ENCODE data around the gene DYRK4. TPM values are rescaled to one million over a fixed set of nuclear protein-coding genes. Genes with fewer than 3 reads are reported as not detected.

DYRK4 gene
- total RNA-seq, 1 donor from 2014 or later = 20.5 TPM

DNA sequence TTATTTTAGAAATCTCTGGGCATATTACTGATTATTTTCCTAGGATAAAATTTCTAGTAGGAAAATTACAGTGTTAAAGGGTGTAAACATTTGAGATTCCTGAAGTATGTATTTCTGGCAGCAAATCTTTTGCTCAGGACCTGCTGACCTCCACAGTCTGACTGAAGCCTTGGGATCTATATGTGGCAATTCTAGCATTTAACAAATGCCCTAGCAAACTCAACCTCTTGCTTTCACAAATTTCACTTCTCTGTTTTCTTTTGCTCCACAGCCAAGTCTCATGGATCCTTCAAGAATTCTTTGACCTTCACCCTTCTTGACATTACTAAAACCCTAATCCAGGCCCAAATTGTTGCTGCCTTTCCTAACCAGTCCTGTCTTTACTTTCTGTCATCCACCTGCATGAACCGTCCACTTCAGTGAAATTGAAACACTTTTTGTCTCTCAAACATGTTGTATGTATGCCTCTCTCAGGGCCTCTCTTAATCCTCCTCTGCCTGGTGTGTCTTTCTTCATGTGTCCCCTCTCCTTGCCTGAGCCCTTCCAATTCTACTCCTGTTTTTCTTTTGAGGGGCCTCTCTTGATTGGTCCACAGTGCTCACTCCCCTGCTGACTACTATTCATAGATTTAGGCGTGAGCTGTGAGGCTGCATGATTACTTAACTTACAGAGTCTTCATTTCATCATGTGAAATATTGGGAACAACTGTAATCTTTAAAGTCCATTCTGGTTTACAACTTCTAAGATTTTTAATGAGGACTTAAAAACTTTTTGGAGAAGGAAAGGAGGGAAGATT lies 5.1 kb upstream of the DYRK4 start:
- no peak for DNase-seq (ENCODE audit: low spot score)
- Histone ChIP-seq H3K4me1 (peaks cover 4% of the 10 kb centered on the region), H3K27me3 (no peaks in the 10 kb centered on the region), H3K9me3 (ENCODE audit: low read depth) (no peaks in the 10 kb centered on the region), H3F3A (ENCODE audit: low read depth) (peaks cover 15% of the 10 kb centered on the region), H3K27ac (no peak overlapping the region), H3K36me3 (peaks cover 12% of the 10 kb centered on the region), H4K20me1 (ENCODE audit: low read depth) (no peaks in the 10 kb centered on the region), H2AFZ (replicated peaks) (no peak overlapping the region), H3K4me2 (no peak overlapping the region), H3K79me2 (ENCODE audit: low read depth) (no peaks in the 10 kb centered on the region), H3K4me3 (no peak overlapping the region), H3K9ac (no peak overlapping the region)
- TF ChIP-seq, protein P1, sequence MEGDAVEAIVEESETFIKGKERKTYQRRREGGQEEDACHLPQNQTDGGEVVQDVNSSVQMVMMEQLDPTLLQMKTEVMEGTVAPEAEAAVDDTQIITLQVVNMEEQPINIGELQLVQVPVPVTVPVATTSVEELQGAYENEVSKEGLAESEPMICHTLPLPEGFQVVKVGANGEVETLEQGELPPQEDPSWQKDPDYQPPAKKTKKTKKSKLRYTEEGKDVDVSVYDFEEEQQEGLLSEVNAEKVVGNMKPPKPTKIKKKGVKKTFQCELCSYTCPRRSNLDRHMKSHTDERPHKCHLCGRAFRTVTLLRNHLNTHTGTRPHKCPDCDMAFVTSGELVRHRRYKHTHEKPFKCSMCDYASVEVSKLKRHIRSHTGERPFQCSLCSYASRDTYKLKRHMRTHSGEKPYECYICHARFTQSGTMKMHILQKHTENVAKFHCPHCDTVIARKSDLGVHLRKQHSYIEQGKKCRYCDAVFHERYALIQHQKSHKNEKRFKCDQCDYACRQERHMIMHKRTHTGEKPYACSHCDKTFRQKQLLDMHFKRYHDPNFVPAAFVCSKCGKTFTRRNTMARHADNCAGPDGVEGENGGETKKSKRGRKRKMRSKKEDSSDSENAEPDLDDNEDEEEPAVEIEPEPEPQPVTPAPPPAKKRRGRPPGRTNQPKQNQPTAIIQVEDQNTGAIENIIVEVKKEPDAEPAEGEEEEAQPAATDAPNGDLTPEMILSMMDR (IDR thresholded peaks at IDR 0.05) = no peak
- no peak for TF ChIP-seq EZH2 (IDR thresholded peaks at IDR 0.05)
- no peak for TF ChIP-seq EZH2phosphoT487 (IDR thresholded peaks at IDR 0.05)
- peaks cover 6% of the 10 kb centered on the region for H3K4me1 Mint-ChIP-seq
- H3K4me3 Mint-ChIP-seq = no peak overlapping the region
- no peaks in the 10 kb centered on the region for H3K9me3 Mint-ChIP-seq
- H3K36me3 Mint-ChIP-seq = peaks cover 12% of the 10 kb centered on the region
- H3K27ac Mint-ChIP-seq = peak overlapping the region; percentile 8
- peaks cover 2% of the 10 kb centered on the region for H3K27me3 Mint-ChIP-seq (ENCODE audit: insufficient read depth, low read depth)

GRCh38 chr12:4557586-4557985 lies 4.4 kb upstream of the DYRK4 start:
- Histone ChIP-seq H3K27ac (no peak overlapping the region), H3K27me3 (peaks cover 2% of the 10 kb centered on the region), H3K36me3 (peaks cover 12% of the 10 kb centered on the region), H2AFZ (replicated peaks) (no peak overlapping the region), H3K4me3 (no peak overlapping the region), H3K4me1 (peaks cover 6% of the 10 kb centered on the region), H3F3A (ENCODE audit: low read depth) (peaks cover 15% of the 10 kb centered on the region), H3K79me2 (ENCODE audit: low read depth) (no peaks in the 10 kb centered on the region), H4K20me1 (ENCODE audit: low read depth) (no peaks in the 10 kb centered on the region), H3K4me2 (no peak overlapping the region), H3K9ac (no peak overlapping the region), H3K9me3 (ENCODE audit: low read depth) (no peaks in the 10 kb centered on the region)
- Mint-ChIP-seq H3K9me3 (no peaks in the 10 kb centered on the region), H3K36me3 (peaks cover 12% of the 10 kb centered on the region), H3K4me3 (no peak overlapping the region), H3K27ac (no peak overlapping the region), H3K4me1 (peaks cover 13% of the 10 kb centered on the region), H3K27me3 (ENCODE audit: insufficient read depth, low read depth) (peaks cover 4% of the 10 kb centered on the region)
- no peak for DNase-seq (ENCODE audit: low spot score)
- TF ChIP-seq, protein P1 (IDR thresholded peaks at IDR 0.05) = no peak
- no peak for TF ChIP-seq EZH2phosphoT487 (IDR thresholded peaks at IDR 0.05)
- no peak for TF ChIP-seq EZH2 (IDR thresholded peaks at IDR 0.05)

GRCh38 chr12:4558171-4558570 lies 3.8 kb upstream of the DYRK4 start:
- peaks cover 7% of the 10 kb centered on the region for H3K36me3 ChIP-seq
- H3K4me1 Mint-ChIP-seq = peaks cover 19% of the 10 kb centered on the region
- H3K4me2 ChIP-seq = no peak overlapping the region
- no peaks in the 10 kb centered on the region for H3K79me2 ChIP-seq (ENCODE audit: low read depth)
- no peak overlapping the region for H3K4me3 Mint-ChIP-seq
- peaks cover 8% of the 10 kb centered on the region for H3K27me3 ChIP-seq
- H3K27ac Mint-ChIP-seq = no peak overlapping the region
- H4K20me1 ChIP-seq (ENCODE audit: low read depth) = no peaks in the 10 kb centered on the region
- no peaks in the 10 kb centered on the region for H3K9me3 ChIP-seq (ENCODE audit: low read depth)
- no peak for DNase-seq (ENCODE audit: low spot score)
- no peak for TF ChIP-seq EZH2phosphoT487 (IDR thresholded peaks at IDR 0.05)
- TF ChIP-seq EZH2 (IDR thresholded peaks at IDR 0.05) = no peak
- TF ChIP-seq, protein P1 (IDR thresholded peaks at IDR 0.05) = no peak
- no peak overlapping the region for H2AFZ ChIP-seq (replicated peaks)
- peaks cover 7% of the 10 kb centered on the region for H3K4me1 ChIP-seq
- H3F3A ChIP-seq (ENCODE audit: low read depth) = peaks cover 15% of the 10 kb centered on the region
- H3K9ac ChIP-seq = no peak overlapping the region
- no peak overlapping the region for H3K4me3 ChIP-seq
- H3K27ac ChIP-seq = no peak overlapping the region
- no peaks in the 10 kb centered on the region for H3K9me3 Mint-ChIP-seq
- H3K27me3 Mint-ChIP-seq (ENCODE audit: insufficient read depth, low read depth) = peaks cover 4% of the 10 kb centered on the region
- peaks cover 12% of the 10 kb centered on the region for H3K36me3 Mint-ChIP-seq

All from neural progenitor cell (in vitro differentiated cells).